ENCODE results near the gene ROR2. TPM values are rescaled to one million over a fixed set of nuclear protein-coding genes. Genes with fewer than 3 reads are reported as not detected.
"Not testable (repeated sequence)": the region's sequence is repeated elsewhere in the genome, so short reads cannot be mapped to it uniquely, and the experiment has no call there.

The ROR2 gene
- total RNA-seq, 1 experiment from 2014 or later, result not detected

DNA sequence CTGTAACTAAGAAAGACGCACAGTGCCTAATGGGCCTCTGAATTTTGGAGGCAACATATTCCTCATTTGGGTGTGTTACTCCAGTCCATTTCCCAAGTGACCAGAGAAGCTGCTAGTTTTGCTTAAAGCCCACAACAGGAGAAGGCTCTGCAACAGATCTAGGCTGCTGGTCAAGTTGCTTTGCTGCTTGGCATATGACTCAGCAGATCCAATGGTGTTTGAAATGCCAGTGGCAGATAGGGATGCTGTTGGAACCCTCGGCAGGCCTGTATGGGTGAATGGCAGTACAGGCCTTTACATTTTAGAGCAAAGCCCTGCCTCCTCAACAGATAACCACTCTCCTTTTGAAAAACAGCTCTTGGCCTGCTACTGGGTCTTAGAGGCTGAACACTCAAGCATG is 36.2 kb upstream of the ROR2 start:
- no peaks in the 10 kb centered on the region for H3F3A ChIP-seq (ENCODE audit: low read length, unreplicated experiment)
- intact Hi-C loops (cut with micrococcal nuclease), result no loop called here
- no peak overlapping the region for H3K4me3 ChIP-seq (ENCODE audit: low read length)
- H3K27me3 ChIP-seq (ENCODE audit: low read length), result no peaks in the 10 kb centered on the region; the same call in 1 of the 2 replicates
- no peaks in the 10 kb centered on the region for H3K79me2 ChIP-seq (ENCODE audit: low read length)
- H3K36me3 ChIP-seq (ENCODE audit: low read depth, low read length), result no peaks in the 10 kb centered on the region
- no TSS peak for BruUV-seq (replicated peaks)
- no peak overlapping the region for H3K4me2 ChIP-seq (ENCODE audit: low read length)
- DNase-seq (no peak), ATAC-seq (no peak)
- H3K9me3 ChIP-seq (ENCODE audit: low read length), result no peaks in the 10 kb centered on the region
- TF ChIP-seq CTCF (conservative IDR thresholded peaks at IDR 0.05; ENCODE audit: low read depth, low read length), result no peak
- TF ChIP-seq EZH2phosphoT487 (IDR thresholded peaks at IDR 0.05; ENCODE audit: borderline replicate concordance, low read length), result no peak
- TF ChIP-seq EZH2 (IDR thresholded peaks at IDR 0.05; ENCODE audit: low read length, unreplicated experiment), result no peak
- H3K27ac ChIP-seq (ENCODE audit: low read length), result no peak overlapping the region
- CTCF ChIA-PET, result no interaction called here
- H3K4me1 ChIP-seq (ENCODE audit: insufficient read depth, low read length), result no peaks in the 10 kb centered on the region
- no peaks in the 10 kb centered on the region for H3K9me2 ChIP-seq (replicated peaks; ENCODE audit: low read length)
- POLR2A ChIA-PET (ENCODE audit: unreplicated experiment), result no interaction called here
- no peaks in the 10 kb centered on the region for H4K20me1 ChIP-seq (ENCODE audit: low read length)
- no peak overlapping the region for H2AFZ ChIP-seq (ENCODE audit: low read length)
- H3K9ac ChIP-seq (ENCODE audit: low read length), result no peak overlapping the region

- no TSS peak for BruUV-seq (replicated peaks)
- Histone ChIP-seq H4K20me1 (ENCODE audit: low read length) (no peaks in the 10 kb centered on the region), H2AFZ (ENCODE audit: low read length) (no peak overlapping the region), H3K4me1 (ENCODE audit: insufficient read depth, low read length) (no peaks in the 10 kb centered on the region), H3F3A (ENCODE audit: low read length, unreplicated experiment) (no peaks in the 10 kb centered on the region), H3K27me3 (ENCODE audit: low read length) (no peaks in the 10 kb centered on the region; the same call in 1 of the 2 replicates), H3K9ac (ENCODE audit: low read length) (no peak overlapping the region), H3K4me3 (ENCODE audit: low read length) (no peak overlapping the region), H3K9me3 (ENCODE audit: low read length) (no peaks in the 10 kb centered on the region), H3K79me2 (ENCODE audit: low read length) (no peaks in the 10 kb centered on the region), H3K4me2 (ENCODE audit: low read length) (no peak overlapping the region), H3K36me3 (ENCODE audit: low read depth, low read length) (no peaks in the 10 kb centered on the region), H3K27ac (ENCODE audit: low read length) (no peak overlapping the region), H3K9me2 (replicated peaks; ENCODE audit: low read length) (no peaks in the 10 kb centered on the region)
- ATAC-seq, result no peak
- CTCF ChIA-PET, result no interaction called here
- no peak for DNase-seq
- POLR2A ChIA-PET (ENCODE audit: unreplicated experiment), result no interaction called here
- TF ChIP-seq EZH2phosphoT487 (IDR thresholded peaks at IDR 0.05; ENCODE audit: borderline replicate concordance, low read length) (no peak), CTCF (conservative IDR thresholded peaks at IDR 0.05; ENCODE audit: low read depth, low read length) (no peak), EZH2 (IDR thresholded peaks at IDR 0.05; ENCODE audit: low read length, unreplicated experiment) (no peak)
- intact Hi-C loops (cut with micrococcal nuclease), result no loop called here
These were observed 35.7 kb upstream of the ROR2 start for GRCh38 chr9:91985692-91986091.

DNA sequence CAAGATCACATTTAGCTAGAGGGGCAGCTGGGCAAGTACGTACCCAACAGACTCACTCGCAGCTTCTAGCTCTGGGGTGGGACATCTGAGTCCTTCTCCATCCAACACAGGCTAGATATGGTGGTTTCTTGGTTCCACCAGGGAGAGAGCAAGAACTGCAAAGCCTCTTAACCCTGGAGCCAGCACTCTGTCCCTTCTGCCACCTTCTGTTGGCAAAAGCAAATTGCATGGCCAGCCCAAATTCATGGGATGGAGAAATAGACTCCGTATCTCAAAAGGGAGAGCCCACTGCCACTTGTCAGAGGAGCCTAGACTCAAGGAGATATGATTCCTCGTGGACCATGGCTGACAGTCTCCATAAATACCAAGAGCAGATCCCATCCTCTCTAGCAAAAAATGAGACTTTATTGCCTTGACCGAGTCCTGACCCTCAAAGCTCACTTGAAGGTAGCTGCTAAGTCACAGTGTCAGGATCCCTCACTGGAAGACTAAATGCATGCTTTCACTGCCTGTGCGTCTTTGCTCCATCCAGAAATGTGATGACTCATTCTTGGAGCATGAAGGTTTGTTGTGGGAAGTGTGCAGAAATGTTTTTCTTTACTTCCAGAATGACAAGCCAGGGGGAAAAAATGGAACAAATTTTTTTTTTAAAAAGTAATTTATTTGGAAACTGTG is 28.8 kb upstream of the ROR2 start:
- Histone ChIP-seq H3K79me2 (ENCODE audit: low read length) (no peaks in the 10 kb centered on the region), H3K27ac (ENCODE audit: low read length) (no peak overlapping the region), H3K9me3 (ENCODE audit: low read length) (no peaks in the 10 kb centered on the region), H4K20me1 (ENCODE audit: low read length) (no peaks in the 10 kb centered on the region), H3K9me2 (replicated peaks; ENCODE audit: low read length) (no peaks in the 10 kb centered on the region), H2AFZ (ENCODE audit: low read length) (no peak overlapping the region), H3K9ac (ENCODE audit: low read length) (no peak overlapping the region), H3K4me1 (ENCODE audit: insufficient read depth, low read length) (no peaks in the 10 kb centered on the region; the same call in 1 of the 2 replicates), H3F3A (ENCODE audit: low read length, unreplicated experiment) (no peaks in the 10 kb centered on the region), H3K4me2 (ENCODE audit: low read length) (no peak overlapping the region), H3K4me3 (ENCODE audit: low read length) (no peak overlapping the region), H3K36me3 (ENCODE audit: low read depth, low read length) (no peaks in the 10 kb centered on the region), H3K27me3 (ENCODE audit: low read length) (no peaks in the 10 kb centered on the region)
- intact Hi-C loops (cut with micrococcal nuclease), result no loop called here
- DNase-seq (peak; percentile 46), ATAC-seq (no peak)
- ChIA-PET POLR2A (ENCODE audit: unreplicated experiment) (no interaction called here), CTCF (no interaction called here)
- TF ChIP-seq EZH2phosphoT487 (IDR thresholded peaks at IDR 0.05; ENCODE audit: borderline replicate concordance, low read length) (no peak), CTCF (conservative IDR thresholded peaks at IDR 0.05; ENCODE audit: low read depth, low read length) (no peak; the same call in 1 of the 2 replicates), EZH2 (IDR thresholded peaks at IDR 0.05; ENCODE audit: low read length, unreplicated experiment) (no peak)
- no TSS peak for BruUV-seq (replicated peaks)

DNA sequence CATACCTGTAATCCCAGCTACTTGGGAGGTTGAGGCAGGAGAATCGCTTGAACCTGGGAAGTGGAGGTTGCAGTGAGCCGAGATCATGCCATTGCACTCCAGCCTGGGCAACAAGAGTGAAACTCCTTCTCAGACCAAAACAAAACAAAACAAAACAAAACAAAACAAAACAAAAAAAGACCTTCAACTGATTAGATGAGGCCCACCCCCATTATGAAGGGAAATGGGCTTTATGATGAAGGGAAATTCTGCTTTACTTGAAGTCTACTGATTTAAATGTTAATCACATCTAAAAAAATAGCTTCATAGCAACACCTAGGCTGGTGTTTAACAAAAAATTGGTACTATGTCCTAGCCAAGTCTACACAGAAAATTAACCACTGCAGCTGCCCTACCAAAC is 25.2 kb upstream of the ROR2 start:
- H4K20me1 ChIP-seq (ENCODE audit: low read length); POLR2A ChIA-PET (ENCODE audit: unreplicated experiment); H3K36me3 ChIP-seq (ENCODE audit: low read depth, low read length); H3K79me2 ChIP-seq (ENCODE audit: low read length); H3K9me3 ChIP-seq (ENCODE audit: low read length); ATAC-seq; H3K4me1 ChIP-seq (ENCODE audit: insufficient read depth, low read length); CTCF ChIA-PET; intact Hi-C loops (cut with micrococcal nuclease); H3K27ac ChIP-seq (ENCODE audit: low read length); H3K4me2 ChIP-seq (ENCODE audit: low read length); DNase-seq; H3K4me3 ChIP-seq (ENCODE audit: low read length); H2AFZ ChIP-seq (ENCODE audit: low read length); H3F3A ChIP-seq (ENCODE audit: low read length, unreplicated experiment); H3K27me3 ChIP-seq (ENCODE audit: low read length); H3K9ac ChIP-seq (ENCODE audit: low read length); H3K9me2 ChIP-seq (replicated peaks; ENCODE audit: low read length); BruUV-seq (replicated peaks): not testable (repeated sequence)

Measured in PC-3 (cell line).